ENCODE data around the gene PSD.

GRCh38 chr10:102375250-102375649, 43.3 kb downstream of the PSD start:
- no peak for TF ChIP-seq CTCF (conservative IDR thresholded peaks at IDR 0.05 in 1 of 2, IDR thresholded peaks at IDR 0.05 in 1 of 2; ENCODE audit: extremely low read depth in 1 of 2, insufficient read depth in 1 of 2, low read depth in 1 of 2, low read length in 2 of 2)
- TF ChIP-seq EZH2 (IDR thresholded peaks at IDR 0.05; ENCODE audit: borderline replicate concordance, low read length), result no peak
